UCSD-AML1 (cell line): ENCODE measurements around the gene CHCHD6.

Source experiments
- DNase-seq: peaks from one replicate; lab custom pipeline; 2025; ENCODE audit not compliant: unreplicated experiment; lab: John Stamatoyannopoulos, UW

Gene CHCHD6

GRCh38 chr3:126704494-126705214 is 614 bp downstream of the CHCHD6 start:
- DNase-seq: no peak

- no peak for DNase-seq
Observed at GRCh38 chr3:126706631-126707030, 2.6 kb downstream of the CHCHD6 start.

GRCh38 chr3:126711121-126711760 is 7.2 kb downstream of the CHCHD6 start:
- DNase-seq: no peak

- DNase-seq: no peak
Observed at GRCh38 chr3:126713199-126713598, 9.2 kb downstream of the CHCHD6 start.

GRCh38 chr3:126714276-126714900 is 10.3 kb downstream of the CHCHD6 start:
- DNase-seq: no peak

- no peak for DNase-seq
Observed at GRCh38 chr3:126714921-126715320, 10.9 kb downstream of the CHCHD6 start.

GRCh38 chr3:126715432-126715831 is 11.4 kb downstream of the CHCHD6 start:
- no peak for DNase-seq

- no peak for DNase-seq
Observed at GRCh38 chr3:126716057-126716456, 12.0 kb downstream of the CHCHD6 start.

- no peak for DNase-seq
Observed at GRCh38 chr3:126718561-126719445, 14.8 kb downstream of the CHCHD6 start.

- no peak for DNase-seq
Observed at GRCh38 chr3:126720596-126720995, 16.6 kb downstream of the CHCHD6 start.

- DNase-seq: no peak
Observed at GRCh38 chr3:126721246-126721645, 17.2 kb downstream of the CHCHD6 start.

- no peak for DNase-seq
Observed at GRCh38 chr3:126723237-126723636, 19.2 kb downstream of the CHCHD6 start.

- no peak for DNase-seq
Observed at GRCh38 chr3:126723801-126724200, 19.8 kb downstream of the CHCHD6 start.

- no peak for DNase-seq
Observed at GRCh38 chr3:126728680-126729079, 24.6 kb downstream of the CHCHD6 start.

- no peak for DNase-seq
Observed at GRCh38 chr3:126730376-126730775, 26.3 kb downstream of the CHCHD6 start.

- DNase-seq: peak; percentile 65
Observed at GRCh38 chr3:126731044-126731443, 27.0 kb downstream of the CHCHD6 start.

- DNase-seq: no peak
Observed at GRCh38 chr3:126732281-126733060, 28.4 kb downstream of the CHCHD6 start.

- DNase-seq: no peak
Observed at GRCh38 chr3:126733061-126733430, 29.0 kb downstream of the CHCHD6 start.

GRCh38 chr3:126734106-126734723 is 30.2 kb downstream of the CHCHD6 start:
- no peak for DNase-seq

- DNase-seq: no peak
Observed at GRCh38 chr3:126737527-126737926, 33.5 kb downstream of the CHCHD6 start.
